HEK293 (cell line): ENCODE measurements around the gene CYB5D1.
A peak's percentile ranks its signal among the peaks of the same experiment; 100 is the strongest.

ENCODE experiments used
- BCL11B ChIP-seq: fragments of 450-650 bp; formaldehyde crosslinking; IDR thresholded peaks from 2 replicates; pipeline ENCODE4 v1.5.1; 2016; ENCODE audit warnings: low read depth, missing biosample characterization, missing genetic modification characterization
- HOXD13 ChIP-seq: sonication (generic); formaldehyde crosslinking; IDR thresholded peaks from 2 replicates; pipeline ENCODE4 v1.8.0; 2022; ENCODE audit warnings: missing genetic modification reagents, borderline replicate concordance
- KLF7 ChIP-seq: fragments of 450-650 bp; formaldehyde crosslinking; IDR thresholded peaks from 2 replicates; pipeline ENCODE4 v1.5.1; 2016; ENCODE audit warnings: missing biosample characterization, missing genetic modification characterization, borderline replicate concordance
- KLF8 ChIP-seq: fragments of 450-650 bp; formaldehyde crosslinking; IDR thresholded peaks from 2 replicates; pipeline ENCODE4 v1.5.1; 2016; ENCODE audit warnings: missing biosample characterization, missing genetic modification characterization
- OVOL3 ChIP-seq: fragments of 450-650 bp; formaldehyde crosslinking; IDR thresholded peaks from 2 replicates; pipeline ENCODE4 v1.5.1; 2016; ENCODE audit warnings: missing biosample characterization, missing genetic modification characterization
- SETDB1 ChIP-seq: IDR thresholded peaks from one replicate; pipeline ENCODE4 v1.6.1; 2017; ENCODE audit warnings: mild to moderate bottlenecking, low read length, moderate library complexity, mixed read lengths; ENCODE audit not compliant: insufficient read length
- SP7 ChIP-seq: fragments of 450-650 bp; formaldehyde crosslinking; IDR thresholded peaks from 2 replicates; pipeline ENCODE4 v1.5.1; 2016; ENCODE audit warnings: missing biosample characterization, missing genetic modification characterization
- ZNF146 ChIP-seq: fragments of 450-650 bp; formaldehyde crosslinking; IDR thresholded peaks from 2 replicates; pipeline ENCODE4 v1.5.1; 2016; ENCODE audit warnings: missing biosample characterization, missing genetic modification characterization
- ZNF223 ChIP-seq: fragments of 450-650 bp; formaldehyde crosslinking; IDR thresholded peaks from 2 replicates; pipeline ENCODE4 v1.5.1; 2016; ENCODE audit warnings: missing biosample characterization, missing genetic modification characterization
- ZNF239 ChIP-seq: fragments of 450-650 bp; formaldehyde crosslinking; IDR thresholded peaks from 2 replicates; pipeline ENCODE4 v1.5.1; 2016; ENCODE audit warnings: missing biosample characterization, missing genetic modification characterization
- ZNF394 ChIP-seq: fragments of 450-650 bp; formaldehyde crosslinking; IDR thresholded peaks from 2 replicates; pipeline ENCODE4 v1.5.1; 2016; ENCODE audit warnings: missing biosample characterization, missing genetic modification characterization, mild to moderate bottlenecking, moderate library complexity, borderline replicate concordance
- ZNF426 ChIP-seq: fragments of 450-650 bp; formaldehyde crosslinking; IDR thresholded peaks from 2 replicates; pipeline ENCODE4 v1.5.1; 2017; ENCODE audit warnings: missing biosample characterization, missing genetic modification characterization, mild to moderate bottlenecking, inconsistent platforms, moderate library complexity
- ZNF501 ChIP-seq: fragments of 450-650 bp; formaldehyde crosslinking; IDR thresholded peaks from 2 replicates; pipeline ENCODE4 v1.5.1; 2016; ENCODE audit warnings: missing biosample characterization, missing genetic modification characterization
- ZNF600 ChIP-seq: fragments of 450-650 bp; formaldehyde crosslinking; IDR thresholded peaks from 2 replicates; pipeline ENCODE4 v1.5.1; 2016; ENCODE audit warnings: missing biosample characterization, missing genetic modification characterization
- ZNF624 ChIP-seq: fragments of 450-650 bp; formaldehyde crosslinking; IDR thresholded peaks from 2 replicates; pipeline ENCODE4 v1.5.1; 2017; ENCODE audit warnings: missing biosample characterization, missing genetic modification characterization
- ZNF658 ChIP-seq: fragments of 450-650 bp; formaldehyde crosslinking; IDR thresholded peaks from 2 replicates; pipeline ENCODE4; 2016; ENCODE audit warnings: missing biosample characterization, missing genetic modification characterization
- ZNF664 ChIP-seq: fragments of 450-650 bp; formaldehyde crosslinking; IDR thresholded peaks from 2 replicates; pipeline ENCODE4 v1.5.1; 2016; ENCODE audit warnings: missing biosample characterization, missing genetic modification characterization
- ZNF677 ChIP-seq: fragments of 450-650 bp; IDR thresholded peaks from 2 replicates; pipeline ENCODE4 v1.5.0; 2018; ENCODE audit warnings: missing biosample characterization, mild to moderate bottlenecking, missing genetic modification characterization, moderate library complexity
- ZNF830 ChIP-seq: fragments of 450-650 bp; IDR thresholded peaks from 2 replicates; pipeline ENCODE4 v1.5.0; 2018; ENCODE audit warnings: missing biosample characterization, missing genetic modification characterization, low read depth, mild to moderate bottlenecking, moderate library complexity
- TF ChIP-seq, protein P1 (sequence below): fragments of 450-650 bp; formaldehyde crosslinking; IDR thresholded peaks from 2 replicates; pipeline ENCODE4 v1.5.1; 2016; ENCODE audit warnings: missing biosample characterization, missing genetic modification characterization
- TF ChIP-seq, protein P2 (sequence below): fragments of 450-650 bp; formaldehyde crosslinking; IDR thresholded peaks from 2 replicates; pipeline ENCODE4 v1.5.1; 2016; ENCODE audit warnings: missing biosample characterization, missing genetic modification characterization
- TF ChIP-seq, protein P3 (sequence below): fragments of 450-650 bp; formaldehyde crosslinking; IDR thresholded peaks from 2 replicates; pipeline ENCODE4 v1.5.1; 2017; ENCODE audit warnings: missing biosample characterization, missing genetic modification characterization
- TF ChIP-seq, protein P4 (sequence below): fragments of 450-650 bp; formaldehyde crosslinking; IDR thresholded peaks from 2 replicates; pipeline ENCODE4 v1.5.1; 2016; ENCODE audit warnings: missing biosample characterization, missing genetic modification characterization
- TF ChIP-seq, protein P5 (sequence below): fragments of 450-650 bp; formaldehyde crosslinking; conservative IDR thresholded peaks from 2 replicates; pipeline ENCODE4 v1.5.1; 2016; ENCODE audit warnings: low read depth, missing biosample characterization, missing genetic modification characterization
- TF ChIP-seq, protein P6 (sequence below): fragments of 450-650 bp; formaldehyde crosslinking; IDR thresholded peaks from 2 replicates; pipeline ENCODE4 v1.5.1; 2016; ENCODE audit warnings: missing biosample characterization, missing genetic modification characterization

CYB5D1 gene

DNA sequence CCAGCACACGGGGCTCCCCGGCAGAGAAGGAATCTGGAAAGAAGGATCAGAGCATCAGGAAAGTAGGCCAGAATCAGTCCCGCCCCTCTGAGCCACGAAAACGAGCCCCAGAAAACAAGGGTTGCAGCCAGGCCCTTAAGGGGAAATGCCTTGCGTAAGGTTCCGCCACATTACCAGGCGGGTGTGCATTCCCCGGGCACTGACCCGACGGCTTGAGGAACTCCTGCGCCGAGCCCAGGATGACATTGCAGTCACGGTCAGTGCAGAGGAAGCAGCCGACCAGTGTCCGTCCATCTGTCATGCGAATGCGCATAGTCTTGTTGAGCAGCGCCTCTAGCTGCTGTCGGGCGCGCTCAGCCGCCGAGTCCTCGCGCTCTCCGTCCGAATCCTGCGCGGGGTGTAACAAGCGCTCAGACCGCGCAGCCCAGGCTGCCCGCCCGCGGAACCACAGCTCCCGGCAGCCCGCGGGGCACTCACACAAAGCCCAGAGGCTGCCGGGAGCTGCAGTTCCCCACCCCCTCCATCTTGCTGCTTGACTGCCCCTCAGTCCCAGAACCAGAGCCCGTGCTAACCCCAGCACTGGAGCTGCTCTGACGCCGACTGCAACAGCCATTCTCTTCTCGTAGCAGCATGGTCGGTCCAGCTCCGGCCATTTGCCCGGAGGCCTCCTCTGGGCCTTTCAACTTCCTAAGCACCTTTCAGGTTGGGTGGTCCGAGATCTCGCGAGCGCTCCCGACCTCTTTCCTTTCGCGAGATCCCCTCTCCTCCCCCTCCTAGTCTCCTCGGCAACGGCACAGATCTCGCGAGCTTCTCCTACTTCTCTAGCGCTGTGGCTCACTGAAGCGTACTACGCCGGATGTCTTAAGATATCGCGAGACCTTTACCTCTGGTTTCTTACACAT, 741 bp upstream of the CYB5D1 start, which contains the start of gene NAA38 (continued):
- TF ChIP-seq ZNF501 (tag by site-specific recombination) (no peak), ZNF830 (tag by site-specific recombination) (no peak), ZNF624 (tag by site-specific recombination) (no peak), ZNF664 (no peak), SETDB1 (no peak), OVOL3 (tag by site-specific recombination) (0 out of 2 replicates have a peak, but pooled peaks have one; percentile 47), SP7 (tag by site-specific recombination) (peak; percentile 55; the same call in 1 of the 2 replicates), ZNF394 (tag by site-specific recombination) (no peak), ZNF658 (tag by site-specific recombination) (no peak), KLF8 (no peak; the same call in 1 of the 2 replicates), ZNF146 (tag by site-specific recombination) (peak; percentile 2; the same call in 1 of the 2 replicates), HOXD13 (CRISPR knock-in tag) (no peak), KLF7 (tag by site-specific recombination) (no peak), BCL11B (peak; percentile 87; the same call in 1 of the 2 replicates), ZNF239 (tag by site-specific recombination) (no peak), ZNF677 (tag by site-specific recombination) (no peak), ZNF223 (tag by site-specific recombination) (no peak), ZNF426 (tag by site-specific recombination) (no peak), ZNF600 (tag by site-specific recombination) (peak; percentile 99)
- TF ChIP-seq, protein P1, sequence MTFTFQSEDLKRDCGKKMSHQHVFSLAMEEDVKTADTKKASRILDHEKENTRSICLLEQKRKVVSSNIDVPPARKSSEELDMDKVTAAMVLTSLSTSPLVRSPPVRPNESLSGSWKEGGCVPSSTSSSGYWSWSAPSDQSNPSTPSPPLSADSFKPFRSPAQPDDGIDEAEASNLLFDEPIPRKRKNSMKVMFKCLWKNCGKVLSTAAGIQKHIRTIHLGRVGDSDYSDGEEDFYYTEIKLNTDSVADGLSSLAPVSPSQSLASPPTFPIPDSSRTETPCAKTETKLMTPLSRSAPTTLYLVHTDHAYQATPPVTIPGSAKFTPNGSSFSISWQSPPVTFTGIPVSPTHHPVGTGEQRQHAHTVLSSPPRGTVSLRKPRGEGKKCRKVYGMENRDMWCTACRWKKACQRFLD, result no peak
- TF ChIP-seq, protein P2, sequence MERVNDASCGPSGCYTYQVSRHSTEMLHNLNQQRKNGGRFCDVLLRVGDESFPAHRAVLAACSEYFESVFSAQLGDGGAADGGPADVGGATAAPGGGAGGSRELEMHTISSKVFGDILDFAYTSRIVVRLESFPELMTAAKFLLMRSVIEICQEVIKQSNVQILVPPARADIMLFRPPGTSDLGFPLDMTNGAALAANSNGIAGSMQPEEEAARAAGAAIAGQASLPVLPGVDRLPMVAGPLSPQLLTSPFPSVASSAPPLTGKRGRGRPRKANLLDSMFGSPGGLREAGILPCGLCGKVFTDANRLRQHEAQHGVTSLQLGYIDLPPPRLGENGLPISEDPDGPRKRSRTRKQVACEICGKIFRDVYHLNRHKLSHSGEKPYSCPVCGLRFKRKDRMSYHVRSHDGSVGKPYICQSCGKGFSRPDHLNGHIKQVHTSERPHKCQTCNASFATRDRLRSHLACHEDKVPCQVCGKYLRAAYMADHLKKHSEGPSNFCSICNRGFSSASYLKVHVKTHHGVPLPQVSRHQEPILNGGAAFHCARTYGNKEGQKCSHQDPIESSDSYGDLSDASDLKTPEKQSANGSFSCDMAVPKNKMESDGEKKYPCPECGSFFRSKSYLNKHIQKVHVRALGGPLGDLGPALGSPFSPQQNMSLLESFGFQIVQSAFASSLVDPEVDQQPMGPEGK (tag by site-specific recombination), result peak; percentile 62; the same call in 1 of the 2 replicates
- TF ChIP-seq, protein P3, sequence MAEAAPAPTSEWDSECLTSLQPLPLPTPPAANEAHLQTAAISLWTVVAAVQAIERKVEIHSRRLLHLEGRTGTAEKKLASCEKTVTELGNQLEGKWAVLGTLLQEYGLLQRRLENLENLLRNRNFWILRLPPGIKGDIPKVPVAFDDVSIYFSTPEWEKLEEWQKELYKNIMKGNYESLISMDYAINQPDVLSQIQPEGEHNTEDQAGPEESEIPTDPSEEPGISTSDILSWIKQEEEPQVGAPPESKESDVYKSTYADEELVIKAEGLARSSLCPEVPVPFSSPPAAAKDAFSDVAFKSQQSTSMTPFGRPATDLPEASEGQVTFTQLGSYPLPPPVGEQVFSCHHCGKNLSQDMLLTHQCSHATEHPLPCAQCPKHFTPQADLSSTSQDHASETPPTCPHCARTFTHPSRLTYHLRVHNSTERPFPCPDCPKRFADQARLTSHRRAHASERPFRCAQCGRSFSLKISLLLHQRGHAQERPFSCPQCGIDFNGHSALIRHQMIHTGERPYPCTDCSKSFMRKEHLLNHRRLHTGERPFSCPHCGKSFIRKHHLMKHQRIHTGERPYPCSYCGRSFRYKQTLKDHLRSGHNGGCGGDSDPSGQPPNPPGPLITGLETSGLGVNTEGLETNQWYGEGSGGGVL (tag by site-specific recombination), result peak; percentile 76
- TF ChIP-seq, protein P4, sequence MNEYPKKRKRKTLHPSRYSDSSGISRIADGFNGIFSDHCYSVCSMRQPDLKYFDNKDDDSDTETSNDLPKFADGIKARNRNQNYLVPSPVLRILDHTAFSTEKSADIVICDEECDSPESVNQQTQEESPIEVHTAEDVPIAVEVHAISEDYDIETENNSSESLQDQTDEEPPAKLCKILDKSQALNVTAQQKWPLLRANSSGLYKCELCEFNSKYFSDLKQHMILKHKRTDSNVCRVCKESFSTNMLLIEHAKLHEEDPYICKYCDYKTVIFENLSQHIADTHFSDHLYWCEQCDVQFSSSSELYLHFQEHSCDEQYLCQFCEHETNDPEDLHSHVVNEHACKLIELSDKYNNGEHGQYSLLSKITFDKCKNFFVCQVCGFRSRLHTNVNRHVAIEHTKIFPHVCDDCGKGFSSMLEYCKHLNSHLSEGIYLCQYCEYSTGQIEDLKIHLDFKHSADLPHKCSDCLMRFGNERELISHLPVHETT, result 0 out of 2 replicates have a peak, but pooled peaks have one; percentile 27
- TF ChIP-seq, protein P5, sequence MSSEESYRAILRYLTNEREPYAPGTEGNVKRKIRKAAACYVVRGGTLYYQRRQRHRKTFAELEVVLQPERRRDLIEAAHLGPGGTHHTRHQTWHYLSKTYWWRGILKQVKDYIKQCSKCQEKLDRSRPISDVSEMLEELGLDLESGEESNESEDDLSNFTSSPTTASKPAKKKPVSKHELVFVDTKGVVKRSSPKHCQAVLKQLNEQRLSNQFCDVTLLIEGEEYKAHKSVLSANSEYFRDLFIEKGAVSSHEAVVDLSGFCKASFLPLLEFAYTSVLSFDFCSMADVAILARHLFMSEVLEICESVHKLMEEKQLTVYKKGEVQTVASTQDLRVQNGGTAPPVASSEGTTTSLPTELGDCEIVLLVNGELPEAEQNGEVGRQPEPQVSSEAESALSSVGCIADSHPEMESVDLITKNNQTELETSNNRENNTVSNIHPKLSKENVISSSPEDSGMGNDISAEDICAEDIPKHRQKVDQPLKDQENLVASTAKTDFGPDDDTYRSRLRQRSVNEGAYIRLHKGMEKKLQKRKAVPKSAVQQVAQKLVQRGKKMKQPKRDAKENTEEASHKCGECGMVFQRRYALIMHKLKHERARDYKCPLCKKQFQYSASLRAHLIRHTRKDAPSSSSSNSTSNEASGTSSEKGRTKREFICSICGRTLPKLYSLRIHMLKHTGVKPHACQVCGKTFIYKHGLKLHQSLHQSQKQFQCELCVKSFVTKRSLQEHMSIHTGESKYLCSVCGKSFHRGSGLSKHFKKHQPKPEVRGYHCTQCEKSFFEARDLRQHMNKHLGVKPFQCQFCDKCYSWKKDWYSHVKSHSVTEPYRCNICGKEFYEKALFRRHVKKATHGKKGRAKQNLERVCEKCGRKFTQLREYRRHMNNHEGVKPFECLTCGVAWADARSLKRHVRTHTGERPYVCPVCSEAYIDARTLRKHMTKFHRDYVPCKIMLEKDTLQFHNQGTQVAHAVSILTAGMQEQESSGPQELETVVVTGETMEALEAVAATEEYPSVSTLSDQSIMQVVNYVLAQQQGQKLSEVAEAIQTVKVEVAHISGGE, result 0 out of 2 replicates have a peak, but pooled peaks have one; percentile 30
- TF ChIP-seq, protein P6, sequence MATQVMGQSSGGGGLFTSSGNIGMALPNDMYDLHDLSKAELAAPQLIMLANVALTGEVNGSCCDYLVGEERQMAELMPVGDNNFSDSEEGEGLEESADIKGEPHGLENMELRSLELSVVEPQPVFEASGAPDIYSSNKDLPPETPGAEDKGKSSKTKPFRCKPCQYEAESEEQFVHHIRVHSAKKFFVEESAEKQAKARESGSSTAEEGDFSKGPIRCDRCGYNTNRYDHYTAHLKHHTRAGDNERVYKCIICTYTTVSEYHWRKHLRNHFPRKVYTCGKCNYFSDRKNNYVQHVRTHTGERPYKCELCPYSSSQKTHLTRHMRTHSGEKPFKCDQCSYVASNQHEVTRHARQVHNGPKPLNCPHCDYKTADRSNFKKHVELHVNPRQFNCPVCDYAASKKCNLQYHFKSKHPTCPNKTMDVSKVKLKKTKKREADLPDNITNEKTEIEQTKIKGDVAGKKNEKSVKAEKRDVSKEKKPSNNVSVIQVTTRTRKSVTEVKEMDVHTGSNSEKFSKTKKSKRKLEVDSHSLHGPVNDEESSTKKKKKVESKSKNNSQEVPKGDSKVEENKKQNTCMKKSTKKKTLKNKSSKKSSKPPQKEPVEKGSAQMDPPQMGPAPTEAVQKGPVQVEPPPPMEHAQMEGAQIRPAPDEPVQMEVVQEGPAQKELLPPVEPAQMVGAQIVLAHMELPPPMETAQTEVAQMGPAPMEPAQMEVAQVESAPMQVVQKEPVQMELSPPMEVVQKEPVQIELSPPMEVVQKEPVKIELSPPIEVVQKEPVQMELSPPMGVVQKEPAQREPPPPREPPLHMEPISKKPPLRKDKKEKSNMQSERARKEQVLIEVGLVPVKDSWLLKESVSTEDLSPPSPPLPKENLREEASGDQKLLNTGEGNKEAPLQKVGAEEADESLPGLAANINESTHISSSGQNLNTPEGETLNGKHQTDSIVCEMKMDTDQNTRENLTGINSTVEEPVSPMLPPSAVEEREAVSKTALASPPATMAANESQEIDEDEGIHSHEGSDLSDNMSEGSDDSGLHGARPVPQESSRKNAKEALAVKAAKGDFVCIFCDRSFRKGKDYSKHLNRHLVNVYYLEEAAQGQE (tag by site-specific recombination), result 0 out of 2 replicates have a peak, but pooled peaks have one; percentile 11
